ENCODE measurements around the gene IFNLR1. TPM values are rescaled to one million over a fixed set of nuclear protein-coding genes. Genes with fewer than 3 reads are reported as not detected.

The IFNLR1 gene
- total and polyA plus RNA-seq, 9 of the 15 experiments (the other 6 are each of a cell fraction or from before 2014, with no cell fraction given), result not detected

- TF ChIP-seq, protein P1, sequence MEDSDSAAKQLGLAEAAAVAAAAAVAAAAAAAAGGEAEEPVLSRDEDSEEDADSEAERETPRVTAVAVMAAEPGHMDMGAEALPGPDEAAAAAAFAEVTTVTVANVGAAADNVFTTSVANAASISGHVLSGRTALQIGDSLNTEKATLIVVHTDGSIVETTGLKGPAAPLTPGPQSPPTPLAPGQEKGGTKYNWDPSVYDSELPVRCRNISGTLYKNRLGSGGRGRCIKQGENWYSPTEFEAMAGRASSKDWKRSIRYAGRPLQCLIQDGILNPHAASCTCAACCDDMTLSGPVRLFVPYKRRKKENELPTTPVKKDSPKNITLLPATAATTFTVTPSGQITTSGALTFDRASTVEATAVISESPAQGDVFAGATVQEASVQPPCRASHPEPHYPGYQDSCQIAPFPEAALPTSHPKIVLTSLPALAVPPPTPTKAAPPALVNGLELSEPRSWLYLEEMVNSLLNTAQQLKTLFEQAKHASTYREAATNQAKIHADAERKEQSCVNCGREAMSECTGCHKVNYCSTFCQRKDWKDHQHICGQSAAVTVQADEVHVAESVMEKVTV (CRISPR knock-in tag; IDR thresholded peaks at IDR 0.05), result no peak
- peak; percentile 50; the same call in 1 of the 2 replicates for TF ChIP-seq MAFK (IDR thresholded peaks at IDR 0.05; ENCODE audit: low read length)
- no peak for TF ChIP-seq ZNF668 (CRISPR knock-in tag; IDR thresholded peaks at IDR 0.05)
- no peak for TF ChIP-seq HDAC1 (IDR thresholded peaks at IDR 0.05)
- no peak for TF ChIP-seq ZNF609 (CRISPR knock-in tag; IDR thresholded peaks at IDR 0.05; ENCODE audit: borderline replicate concordance)
- TF ChIP-seq, protein P2, sequence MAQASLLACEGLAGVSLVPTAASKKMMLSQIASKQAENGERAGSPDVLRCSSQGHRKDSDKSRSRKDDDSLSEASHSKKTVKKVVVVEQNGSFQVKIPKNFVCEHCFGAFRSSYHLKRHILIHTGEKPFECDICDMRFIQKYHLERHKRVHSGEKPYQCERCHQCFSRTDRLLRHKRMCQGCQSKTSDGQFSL (CRISPR knock-in tag; IDR thresholded peaks at IDR 0.05), result no peak
- TF ChIP-seq, protein P2 (tag; IDR thresholded peaks at IDR 0.05), result no peak
- 0 out of 2 replicates have a peak, but pooled peaks have one; percentile 57 for TF ChIP-seq ETV5 (CRISPR knock-in tag; IDR thresholded peaks at IDR 0.05; ENCODE audit: low read depth)
- no peak for TF ChIP-seq USF1 (CRISPR knock-in tag; IDR thresholded peaks at IDR 0.05)
- TF ChIP-seq ZNF212 (CRISPR knock-in tag; IDR thresholded peaks at IDR 0.05), result no peak
- no peak for TF ChIP-seq BRD4 (IDR thresholded peaks at IDR 0.05)
- no peak for TF ChIP-seq ELK3 (CRISPR knock-in tag; IDR thresholded peaks at IDR 0.05)
- TF ChIP-seq TFAM (CRISPR knock-in tag; conservative IDR thresholded peaks at IDR 0.05), result no peak
- peak; percentile 90 for TF ChIP-seq JUND (IDR thresholded peaks at IDR 0.05; ENCODE audit: borderline replicate concordance, low read depth, low read length)
- TF ChIP-seq JUND (tag; IDR thresholded peaks at IDR 0.05; ENCODE audit: borderline replicate concordance, low read depth, low read length), result peak; percentile 87; the same call in 2 of the 3 replicates
- no peak for TF ChIP-seq ZKSCAN1 (IDR thresholded peaks at IDR 0.05; ENCODE audit: low read depth, low read length)
- no peak for TF ChIP-seq TFE3 (CRISPR knock-in tag; IDR thresholded peaks at IDR 0.05)
- TF ChIP-seq ZNF311 (CRISPR knock-in tag; IDR thresholded peaks at IDR 0.05), result no peak
- TF ChIP-seq TCF3 (CRISPR knock-in tag; IDR thresholded peaks at IDR 0.05), result no peak
Measured at GRCh38 chr1:24149866-24150233, 37.2 kb downstream of the IFNLR1 start (continued).

All from K562 (cell line).